Endothelial cell of umbilical vein (primary cell): ENCODE data around the gene SLC38A11. TPM values are rescaled to one million over a fixed set of nuclear protein-coding genes. Genes with fewer than 3 reads are reported as not detected.

ENCODE experiments used
- BruUV-seq: library from RNA; stranded (reverse); fragments of 400-500 nt; replicated peaks from 2 replicates; lab custom pipeline; 2021; lab: Mats Ljungman, UMichigan
- CTCF ChIA-PET: fragments of 300-600, 350-600 bp; sonication (Branson Sonifier 250); formaldehyde crosslinking; loops from one replicate; lab custom pipeline; 2021; ENCODE audit warnings: antibody characterized with exemption, inconsistent platforms; lab: Charles Lee
- POLR2A ChIA-PET: fragments of 300-600, 350-600 bp; sonication (Branson Sonifier 250); formaldehyde crosslinking; loops from one replicate; lab custom pipeline; 2021; ENCODE audit warnings: antibody characterized with exemption, inconsistent platforms; lab: Charles Lee
- DNase-seq: peaks from one replicate; pipeline ENCODE4 v3.0.0-alpha.2; 2011; ENCODE audit warnings: low read depth, low spot score
- FAIRE-seq: peaks from 2 replicates; lab custom pipeline; 2011; peaks lifted over from hg19 to GRCh38; lab: Jason Lieb, UNC
- H2AFZ ChIP-seq: 2 replicates; pipeline ENCODE4 v1.6.0; 2012; ENCODE audit warnings: low read depth, low read length, control low read depth, inconsistent platforms
- H3K27ac ChIP-seq: 2 replicates; pipeline ENCODE4 v1.5.1; 2011; ENCODE audit warnings: low read depth, mild to moderate bottlenecking, control low read depth, low read length, moderate library complexity; ENCODE audit not compliant: insufficient read depth
- H3K27me3 ChIP-seq, 2 experiments: 2 replicates each; pipeline versions ENCODE4 v1.6.0 to v1.6.1; 2011; ENCODE audit warnings: low read length in 2 of 2, mixed read lengths in 1 of 2; ENCODE audit not compliant: control insufficient read depth in 2 of 2, insufficient read depth in 2 of 2
- H3K36me3 ChIP-seq, 2 experiments: 2 replicates in 1 of 2; 3 replicates in 1 of 2; pipeline ENCODE4 v1.5.1; 2011; ENCODE audit warnings: low read length in 2 of 2, mild to moderate bottlenecking in 1 of 2, moderate library complexity in 1 of 2; ENCODE audit not compliant: control insufficient read depth in 2 of 2, insufficient read depth in 2 of 2; ENCODE audit errors: extremely low read depth in 1 of 2
- H3K4me1 ChIP-seq: 3 replicates; pipeline ENCODE4 v1.5.1; 2011; ENCODE audit warnings: mild to moderate bottlenecking, low read length; ENCODE audit not compliant: control insufficient read depth, insufficient read depth; ENCODE audit errors: extremely low read depth
- H3K4me2 ChIP-seq: 2 replicates; pipeline ENCODE4 v1.6.1; 2011; ENCODE audit warnings: low read length, control low read depth, mixed read lengths; ENCODE audit not compliant: insufficient read depth
- H3K4me3 ChIP-seq, 3 experiments: fragments of 200-600 bp in 1 of 3; sonication (generic), shearing (Covaris generic) in 1 of 3; replicated peaks in 1 of 3; 2 replicates each; pipeline ENCODE4 v1.5.1; 2011 to 2016; ENCODE audit warnings: control low read depth in 3 of 3, low read length in 3 of 3, mild to moderate bottlenecking in 2 of 3, inconsistent platforms in 1 of 3, low read depth in 1 of 3, moderate library complexity in 1 of 3; ENCODE audit not compliant: insufficient read depth in 1 of 3
- H3K79me2 ChIP-seq: 2 replicates; pipeline ENCODE4 v1.6.0; 2012; ENCODE audit warnings: low read length, inconsistent platforms; ENCODE audit not compliant: control insufficient read depth, insufficient read depth
- H3K9ac ChIP-seq: replicated peaks from 2 replicates; pipeline ENCODE3; 2011; ENCODE audit warnings: low read length, control low read depth; ENCODE audit not compliant: insufficient read depth; ENCODE audit errors: extremely low read depth
- H3K9me1 ChIP-seq: replicated peaks from 3 replicates; pipeline ENCODE4 v1.6.0; 2011; ENCODE audit warnings: mild to moderate bottlenecking, low read length; ENCODE audit not compliant: control insufficient read depth, insufficient read depth; ENCODE audit errors: extremely low read depth
- H3K9me3 ChIP-seq: replicated peaks from 2 replicates; pipeline ENCODE4 v1.5.1; 2012; ENCODE audit warnings: low read length, inconsistent platforms; ENCODE audit not compliant: control insufficient read depth, insufficient read depth
- H4K20me1 ChIP-seq: replicated peaks from 2 replicates; pipeline ENCODE3; 2011; ENCODE audit warnings: mild to moderate bottlenecking, low read length; ENCODE audit not compliant: control insufficient read depth, insufficient read depth; ENCODE audit errors: extremely low read depth
- CTCF ChIP-seq, 2 donors: IDR thresholded peaks; 1 replicate in 1 of 2; 2 replicates in 1 of 2; pipeline ENCODE4 v1.5.1; 2011; ENCODE audit warnings: low read length in 2 of 2, mild to moderate bottlenecking in 2 of 2, moderate library complexity in 2 of 2, control low read depth in 1 of 2, inconsistent platforms in 1 of 2, low read depth in 1 of 2; ENCODE audit not compliant: insufficient read depth in 1 of 2; ENCODE audit errors: extremely low read depth in 1 of 2
- EZH2 ChIP-seq: IDR thresholded peaks from 2 replicates; pipeline ENCODE4 v1.6.1; 2012; ENCODE audit warnings: borderline replicate concordance, low read depth, mild to moderate bottlenecking, moderate library complexity, low read length, inconsistent platforms; ENCODE audit not compliant: severe bottlenecking
- FOS ChIP-seq: IDR thresholded peaks from 2 replicates; pipeline ENCODE4 v1.6.1; 2011; ENCODE audit warnings: mild to moderate bottlenecking, low read length, moderate library complexity, borderline replicate concordance; ENCODE audit not compliant: insufficient read depth
- GATA2 ChIP-seq: IDR thresholded peaks from 2 replicates; pipeline ENCODE4 v1.7.0; 2011; ENCODE audit warnings: low read depth, mild to moderate bottlenecking, moderate library complexity, mixed read lengths, low read length; ENCODE audit not compliant: insufficient read length, insufficient read depth
- JUN ChIP-seq: IDR thresholded peaks from 2 replicates; pipeline ENCODE4 v1.6.1; 2011; ENCODE audit warnings: borderline replicate concordance, low read depth; ENCODE audit not compliant: insufficient read length, insufficient read depth
- MAX ChIP-seq: IDR thresholded peaks from 2 replicates; pipeline ENCODE4 v1.6.1; 2011; ENCODE audit not compliant: insufficient read depth, insufficient read length
- MYC ChIP-seq: IDR thresholded peaks from one replicate; pipeline ENCODE4 v1.6.1; 2011; ENCODE audit warnings: mild to moderate bottlenecking, low read depth, low read length
- POLR2A ChIP-seq: IDR thresholded peaks from 2 replicates; pipeline ENCODE4 v1.6.1; 2012; ENCODE audit warnings: low read depth, mild to moderate bottlenecking, control low read depth, low read length
- POLR2AphosphoS5 ChIP-seq: IDR thresholded peaks from 2 replicates; pipeline ENCODE4 v1.6.1; 2012; ENCODE audit warnings: low read depth, mild to moderate bottlenecking, control low read depth, low read length, moderate library complexity; ENCODE audit not compliant: insufficient read depth
- dilution Hi-C: fragments of 300-500 bp; cut with MboI; formaldehyde crosslinking; loops from one replicate; pipeline ENCODE4 v1.15.0; 2019; ENCODE audit warnings: low sequenced_read_pairs; ENCODE audit not compliant: extremely low pct_ligation_motif_present
- intact Hi-C: fragments of 100-400 bp; cut with micrococcal nuclease; formaldehyde crosslinking; loops from one replicate; pipeline ENCODE4 v1.10.0; 2022
- polyA plus RNA-seq, 4 experiments: library from polyadenylated mRNA; depleted of rRNA in 3 of 4; stranded (reverse) in 3 of 4; unstranded in 1 of 4; fragments of >200 nt; gene quantifications; 2 replicates each; pipeline versions ENCODE4 v1.2.1 to v1.2.3, GENCODE V29; 2011 to 2012; ENCODE audit warnings: missing spikeins in 1 of 4
- total RNA-seq: library from RNA; stranded (reverse); gene quantifications from 2 replicates; pipeline ENCODE4 v1.2.3, GENCODE V29; 2021

SLC38A11 gene
- total and polyA plus RNA-seq, 2 donors (not counting 3 experiments of a cell fraction or from before 2014, with no cell fraction given) = not detected

- Histone ChIP-seq H4K20me1 (no peaks in the 10 kb centered on the region), H3K9ac (no peak overlapping the region), H3K79me2 (no peaks in the 10 kb centered on the region), H3K27me3 (no peaks in the 10 kb centered on the region), H2AFZ (no peak overlapping the region), H3K36me3 (no peaks in the 10 kb centered on the region), H3K9me3 (no peaks in the 10 kb centered on the region), H3K4me3 (no peak overlapping the region), H3K27ac (no peak overlapping the region), H3K4me1 (no peaks in the 10 kb centered on the region), H3K9me1 (no peaks in the 10 kb centered on the region), H3K4me2 (no peak overlapping the region)
- DNase-seq = no peak
- intact Hi-C loops (no loop called here), dilution Hi-C loops (no loop called here)
- TF ChIP-seq POLR2A (no peak), CTCF (IDR thresholded peaks at IDR 0.05; ENCODE audit: extremely low read depth in 1 of 2, insufficient read depth in 1 of 2, low read depth in 1 of 2, low read length in 2 of 2) (no peak), MYC (no peak), GATA2 (no peak), POLR2AphosphoS5 (no peak), FOS (no peak), MAX (no peak), EZH2 (no peak), JUN (no peak)
- no TSS peak for BruUV-seq
- POLR2A ChIA-PET = no interaction called here
- FAIRE-seq = no peak
- CTCF ChIA-PET = interaction anchor here (1.0 to 1.1 kb wide), 2 partner anchors 21 to 55 kb away, joined by 3 read pairs; no protein-coding TSS in a partner anchor
These were observed 105.8 kb downstream of the SLC38A11 start for GRCh38 chr2:164849506-164849905.
